Activated T-cell treated with anti-CD3 and anti-CD28 coated beads, Interleukin-2, amount 50 U/mL, for 24 hours (primary cell): Measurements from ENCODE around the gene TOMM40.
"Not testable (repeated sequence)": the region's sequence is repeated elsewhere in the genome, so short reads cannot be mapped to it uniquely, and the experiment has no call there.

Experiments used
- DNase-seq: peaks from one replicate; pipeline ENCODE4 v3.0.0-alpha.2; 2020
- H3K27ac Mint-ChIP-seq: 2 replicates; pipeline ENCODE4 v1.8.0; 2020; ENCODE audit warnings: mild to moderate bottlenecking, mixed read lengths
- H3K27me3 Mint-ChIP-seq: 2 replicates; pipeline ENCODE4 v1.8.0; 2020; ENCODE audit warnings: mixed read lengths
- H3K36me3 Mint-ChIP-seq: 2 replicates; pipeline ENCODE4 v1.8.0; 2020; ENCODE audit warnings: low read depth, mixed read lengths
- H3K4me1 Mint-ChIP-seq: 2 replicates; pipeline ENCODE4 v1.8.0; 2020; ENCODE audit warnings: low read depth, mixed read lengths
- H3K4me3 Mint-ChIP-seq: 2 replicates; pipeline ENCODE4 v1.8.0; 2020; ENCODE audit warnings: mild to moderate bottlenecking, moderate library complexity, mixed read lengths
- H3K9me3 Mint-ChIP-seq: 2 replicates; pipeline ENCODE4 v1.8.0; 2020; ENCODE audit warnings: mixed read lengths

The TOMM40 gene

GRCh38 chr19:44861576-44861975, 29.5 kb upstream of the TOMM40 start:
- not testable (repeated sequence) for H3K4me3 Mint-ChIP-seq, H3K27ac Mint-ChIP-seq, H3K27me3 Mint-ChIP-seq, H3K4me1 Mint-ChIP-seq, H3K9me3 Mint-ChIP-seq, H3K36me3 Mint-ChIP-seq, DNase-seq

- DNase-seq: no peak
- no peak overlapping the region for H3K4me3 Mint-ChIP-seq
- H3K36me3 Mint-ChIP-seq: no peaks in the 10 kb centered on the region
- H3K27me3 Mint-ChIP-seq: peaks cover 5% of the 10 kb centered on the region
- H3K27ac Mint-ChIP-seq: no peak overlapping the region
- no peaks in the 10 kb centered on the region for H3K9me3 Mint-ChIP-seq
- no peaks in the 10 kb centered on the region for H3K4me1 Mint-ChIP-seq
These were observed 27.1 kb upstream of the TOMM40 start for GRCh38 chr19:44863990-44864389.

GRCh38 chr19:44865196-44865767, 25.8 kb upstream of the TOMM40 start:
- peaks cover 5% of the 10 kb centered on the region for H3K27me3 Mint-ChIP-seq
- no peaks in the 10 kb centered on the region for H3K4me1 Mint-ChIP-seq
- H3K36me3 Mint-ChIP-seq: no peaks in the 10 kb centered on the region

GRCh38 chr19:44866664-44867063, 24.4 kb upstream of the TOMM40 start:
- Mint-ChIP-seq H3K4me3 (no peak overlapping the region), H3K4me1 (no peaks in the 10 kb centered on the region), H3K27me3 (peaks cover 3% of the 10 kb centered on the region), H3K27ac (no peak overlapping the region), H3K9me3 (no peaks in the 10 kb centered on the region), H3K36me3 (no peaks in the 10 kb centered on the region)
- DNase-seq: no peak

More at GRCh38 chr19:44865196-44865767, 25.8 kb upstream of the TOMM40 start:
- Mint-ChIP-seq H3K4me3 (no peak overlapping the region), H3K27ac (no peak overlapping the region), H3K9me3 (no peaks in the 10 kb centered on the region)
- no peak for DNase-seq

GRCh38 chr19:44867578-44867977, 23.5 kb upstream of the TOMM40 start:
- H3K9me3 Mint-ChIP-seq: no peaks in the 10 kb centered on the region
- no peaks in the 10 kb centered on the region for H3K4me1 Mint-ChIP-seq
- no peak overlapping the region for H3K4me3 Mint-ChIP-seq
- no peaks in the 10 kb centered on the region for H3K27me3 Mint-ChIP-seq
- H3K27ac Mint-ChIP-seq: no peak overlapping the region
- no peak for DNase-seq
- H3K36me3 Mint-ChIP-seq: no peaks in the 10 kb centered on the region

- Mint-ChIP-seq H3K36me3 (no peaks in the 10 kb centered on the region), H3K4me3 (no peak overlapping the region), H3K9me3 (no peaks in the 10 kb centered on the region), H3K27ac (no peak overlapping the region), H3K27me3 (no peaks in the 10 kb centered on the region), H3K4me1 (no peaks in the 10 kb centered on the region)
- DNase-seq: no peak
These were observed 21.2 kb upstream of the TOMM40 start for GRCh38 chr19:44869733-44870470.

- Mint-ChIP-seq H3K9me3 (no peaks in the 10 kb centered on the region), H3K36me3 (no peaks in the 10 kb centered on the region), H3K27ac (no peak overlapping the region), H3K4me3 (no peak overlapping the region), H3K4me1 (peaks cover 1% of the 10 kb centered on the region), H3K27me3 (no peaks in the 10 kb centered on the region)
- DNase-seq: no peak
These were observed 19.2 kb upstream of the TOMM40 start for GRCh38 chr19:44871809-44872208.

GRCh38 chr19:44872661-44873060, 18.4 kb upstream of the TOMM40 start:
- H3K36me3 Mint-ChIP-seq: no peaks in the 10 kb centered on the region
- H3K4me1 Mint-ChIP-seq: peaks cover 9% of the 10 kb centered on the region
- DNase-seq: no peak
- no peaks in the 10 kb centered on the region for H3K27me3 Mint-ChIP-seq
- no peak overlapping the region for H3K27ac Mint-ChIP-seq
- no peaks in the 10 kb centered on the region for H3K9me3 Mint-ChIP-seq
- no peak overlapping the region for H3K4me3 Mint-ChIP-seq

- Mint-ChIP-seq H3K9me3 (no peaks in the 10 kb centered on the region), H3K36me3 (no peaks in the 10 kb centered on the region), H3K27ac (no peak overlapping the region), H3K4me1 (peaks cover 9% of the 10 kb centered on the region), H3K27me3 (peaks cover 6% of the 10 kb centered on the region), H3K4me3 (no peak overlapping the region)
- DNase-seq: no peak
These were observed 16.7 kb upstream of the TOMM40 start for GRCh38 chr19:44874317-44874716.

GRCh38 chr19:44875666-44876451, 15.2 kb upstream of the TOMM40 start:
- Mint-ChIP-seq H3K4me3 (no peak overlapping the region), H3K4me1 (peaks cover 9% of the 10 kb centered on the region), H3K27ac (no peak overlapping the region), H3K9me3 (no peaks in the 10 kb centered on the region), H3K27me3 (peaks cover 6% of the 10 kb centered on the region), H3K36me3 (no peaks in the 10 kb centered on the region)
- no peak for DNase-seq

GRCh38 chr19:44876930-44877535, 14.0 kb upstream of the TOMM40 start:
- Mint-ChIP-seq H3K4me1 (peaks cover 9% of the 10 kb centered on the region), H3K4me3 (no peak overlapping the region), H3K27ac (no peak overlapping the region), H3K36me3 (no peaks in the 10 kb centered on the region), H3K9me3 (no peaks in the 10 kb centered on the region), H3K27me3 (peaks cover 6% of the 10 kb centered on the region)
- DNase-seq: no peak

GRCh38 chr19:44878120-44878865, 12.8 kb upstream of the TOMM40 start:
- peaks cover 9% of the 10 kb centered on the region for H3K4me1 Mint-ChIP-seq
- no peaks in the 10 kb centered on the region for H3K36me3 Mint-ChIP-seq
- no peaks in the 10 kb centered on the region for H3K9me3 Mint-ChIP-seq
- DNase-seq: no peak
- H3K4me3 Mint-ChIP-seq: no peak overlapping the region
- no peak overlapping the region for H3K27ac Mint-ChIP-seq
- peaks cover 6% of the 10 kb centered on the region for H3K27me3 Mint-ChIP-seq

GRCh38 chr19:44879309-44880065, 11.6 kb upstream of the TOMM40 start:
- no peak for DNase-seq
- H3K27me3 Mint-ChIP-seq: peaks cover 6% of the 10 kb centered on the region
- no peak overlapping the region for H3K4me3 Mint-ChIP-seq
- H3K9me3 Mint-ChIP-seq: no peaks in the 10 kb centered on the region
- peaks cover 9% of the 10 kb centered on the region for H3K4me1 Mint-ChIP-seq
- no peaks in the 10 kb centered on the region for H3K36me3 Mint-ChIP-seq
- no peak overlapping the region for H3K27ac Mint-ChIP-seq

- Mint-ChIP-seq H3K27me3 (peaks cover 6% of the 10 kb centered on the region), H3K9me3 (no peaks in the 10 kb centered on the region), H3K36me3 (no peaks in the 10 kb centered on the region), H3K27ac (no peak overlapping the region), H3K4me1 (peaks cover 5% of the 10 kb centered on the region), H3K4me3 (no peak overlapping the region)
- DNase-seq: no peak
These were observed 9.0 kb upstream of the TOMM40 start for GRCh38 chr19:44882063-44882462.
